H1 (cell line): Measurements from ENCODE around the gene DIAPH2.

ENCODE experiments used
- ASH2L ChIP-seq: fragments of 200-600, 300-600 bp; sonication (generic); IDR thresholded peaks from one replicate; pipeline ENCODE4 v1.7.1; 2017; ENCODE audit warnings: low read length
- BACH1 ChIP-seq: IDR thresholded peaks from 2 replicates; pipeline ENCODE4 v1.6.1; 2012; ENCODE audit warnings: low read length, improper control_type of control experiment
- CHD1 ChIP-seq: IDR thresholded peaks from 2 replicates; pipeline ENCODE4 v1.6.1; 2012; ENCODE audit warnings: low read depth, low read length, improper control_type of control experiment
- EP300 ChIP-seq, 2 experiments: IDR thresholded peaks; 1 replicate in 1 of 2; 2 replicates in 1 of 2; pipeline ENCODE4 v1.6.1; 2011 to 2012; ENCODE audit warnings: low read depth in 2 of 2, low read length in 2 of 2, mild to moderate bottlenecking in 2 of 2, borderline replicate concordance in 1 of 2, inconsistent platforms in 1 of 2, moderate library complexity in 1 of 2
- KDM1A ChIP-seq: fragments of 200-600, 300-600 bp; sonication (generic); IDR thresholded peaks from 2 replicates; pipeline ENCODE4 v1.7.1; 2016; ENCODE audit warnings: mild to moderate bottlenecking, low read length, borderline replicate concordance
- POLR2A ChIP-seq, 2 experiments: IDR thresholded peaks; 1 replicate in 1 of 2; 2 replicates in 1 of 2; pipeline ENCODE4 v1.6.1; 2011; ENCODE audit warnings: low read depth in 2 of 2, low read length in 2 of 2, mild to moderate bottlenecking in 2 of 2; ENCODE audit errors: control extremely low read depth in 1 of 2
- POLR2AphosphoS5 ChIP-seq: IDR thresholded peaks from 2 replicates; pipeline ENCODE4 v1.6.1; 2011; ENCODE audit warnings: low read depth, low read length
- RAD21 ChIP-seq, 2 experiments: IDR thresholded peaks in 1 of 2; conservative IDR thresholded peaks in 1 of 2; 2 replicates each; pipeline ENCODE4 v1.6.1; 2011; ENCODE audit warnings: low read depth in 2 of 2, low read length in 2 of 2, improper control_type of control experiment in 1 of 2, inconsistent platforms in 1 of 2, mild to moderate bottlenecking in 1 of 2, moderate library complexity in 1 of 2
- SP2 ChIP-seq: IDR thresholded peaks from 2 replicates; pipeline ENCODE4 v1.6.1; 2012; ENCODE audit warnings: mild to moderate bottlenecking, low read length, inconsistent platforms
- TAF1 ChIP-seq: IDR thresholded peaks from 2 replicates; pipeline ENCODE4 v1.6.1; 2011; ENCODE audit warnings: mild to moderate bottlenecking, low read depth, low read length
- YY1 ChIP-seq: IDR thresholded peaks from 2 replicates; pipeline ENCODE4 v1.6.1; 2011; ENCODE audit warnings: low read depth, mild to moderate bottlenecking, low read length
- ZNF274 ChIP-seq: IDR thresholded peaks from 2 replicates; pipeline ENCODE4 v1.7.0; 2012; ENCODE audit warnings: low read length, borderline replicate concordance; ENCODE audit errors: extremely low read depth
- TF ChIP-seq, protein P1 (sequence below), 3 experiments: IDR thresholded peaks; 1 replicate in 2 of 3; 2 replicates in 1 of 3; pipeline versions ENCODE4 v1.5.1 to v1.6.1; 2011; ENCODE audit warnings: low read length in 3 of 3, mild to moderate bottlenecking in 3 of 3, inconsistent platforms in 2 of 3, low read depth in 1 of 3, moderate library complexity in 1 of 3; ENCODE audit not compliant: insufficient read depth in 1 of 3; ENCODE audit errors: control extremely low read depth in 1 of 3
- TF ChIP-seq, protein P2 (sequence below): fragments of 300-600 bp; sonication (generic); IDR thresholded peaks from 2 replicates; pipeline ENCODE4 v1.7.1; 2012; ENCODE audit warnings: low read length, moderate library complexity, mild to moderate bottlenecking, inconsistent platforms; ENCODE audit not compliant: insufficient replicate concordance

DNA sequence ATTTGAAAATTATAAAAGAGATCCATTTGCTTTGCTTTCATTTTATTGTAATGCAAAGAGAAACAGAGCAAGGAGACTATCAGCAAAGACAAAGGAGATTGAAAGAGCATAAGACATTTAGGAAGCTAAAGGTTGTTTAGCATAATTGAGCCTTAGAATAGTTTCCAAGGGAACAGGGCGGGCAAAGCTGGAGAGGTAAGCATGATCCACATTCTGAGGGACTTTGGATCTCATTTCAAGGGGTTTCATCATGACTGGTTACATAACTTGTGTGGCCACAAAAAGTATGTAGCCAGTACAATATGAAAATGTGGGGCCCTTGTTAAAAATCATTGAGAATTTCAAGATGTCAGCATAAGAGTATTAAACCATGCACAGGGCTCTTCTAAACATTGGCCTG, 605.6 kb downstream of the DIAPH2 start:
- no peak for TF ChIP-seq TAF1
- TF ChIP-seq, protein P1, sequence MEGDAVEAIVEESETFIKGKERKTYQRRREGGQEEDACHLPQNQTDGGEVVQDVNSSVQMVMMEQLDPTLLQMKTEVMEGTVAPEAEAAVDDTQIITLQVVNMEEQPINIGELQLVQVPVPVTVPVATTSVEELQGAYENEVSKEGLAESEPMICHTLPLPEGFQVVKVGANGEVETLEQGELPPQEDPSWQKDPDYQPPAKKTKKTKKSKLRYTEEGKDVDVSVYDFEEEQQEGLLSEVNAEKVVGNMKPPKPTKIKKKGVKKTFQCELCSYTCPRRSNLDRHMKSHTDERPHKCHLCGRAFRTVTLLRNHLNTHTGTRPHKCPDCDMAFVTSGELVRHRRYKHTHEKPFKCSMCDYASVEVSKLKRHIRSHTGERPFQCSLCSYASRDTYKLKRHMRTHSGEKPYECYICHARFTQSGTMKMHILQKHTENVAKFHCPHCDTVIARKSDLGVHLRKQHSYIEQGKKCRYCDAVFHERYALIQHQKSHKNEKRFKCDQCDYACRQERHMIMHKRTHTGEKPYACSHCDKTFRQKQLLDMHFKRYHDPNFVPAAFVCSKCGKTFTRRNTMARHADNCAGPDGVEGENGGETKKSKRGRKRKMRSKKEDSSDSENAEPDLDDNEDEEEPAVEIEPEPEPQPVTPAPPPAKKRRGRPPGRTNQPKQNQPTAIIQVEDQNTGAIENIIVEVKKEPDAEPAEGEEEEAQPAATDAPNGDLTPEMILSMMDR (IDR thresholded peaks at IDR 0.05; ENCODE audit: control extremely low read depth in 1 of 3, insufficient read depth in 1 of 3, low read depth in 1 of 3, low read length in 3 of 3): no peak
- no peak for TF ChIP-seq YY1
- TF ChIP-seq, protein P2, sequence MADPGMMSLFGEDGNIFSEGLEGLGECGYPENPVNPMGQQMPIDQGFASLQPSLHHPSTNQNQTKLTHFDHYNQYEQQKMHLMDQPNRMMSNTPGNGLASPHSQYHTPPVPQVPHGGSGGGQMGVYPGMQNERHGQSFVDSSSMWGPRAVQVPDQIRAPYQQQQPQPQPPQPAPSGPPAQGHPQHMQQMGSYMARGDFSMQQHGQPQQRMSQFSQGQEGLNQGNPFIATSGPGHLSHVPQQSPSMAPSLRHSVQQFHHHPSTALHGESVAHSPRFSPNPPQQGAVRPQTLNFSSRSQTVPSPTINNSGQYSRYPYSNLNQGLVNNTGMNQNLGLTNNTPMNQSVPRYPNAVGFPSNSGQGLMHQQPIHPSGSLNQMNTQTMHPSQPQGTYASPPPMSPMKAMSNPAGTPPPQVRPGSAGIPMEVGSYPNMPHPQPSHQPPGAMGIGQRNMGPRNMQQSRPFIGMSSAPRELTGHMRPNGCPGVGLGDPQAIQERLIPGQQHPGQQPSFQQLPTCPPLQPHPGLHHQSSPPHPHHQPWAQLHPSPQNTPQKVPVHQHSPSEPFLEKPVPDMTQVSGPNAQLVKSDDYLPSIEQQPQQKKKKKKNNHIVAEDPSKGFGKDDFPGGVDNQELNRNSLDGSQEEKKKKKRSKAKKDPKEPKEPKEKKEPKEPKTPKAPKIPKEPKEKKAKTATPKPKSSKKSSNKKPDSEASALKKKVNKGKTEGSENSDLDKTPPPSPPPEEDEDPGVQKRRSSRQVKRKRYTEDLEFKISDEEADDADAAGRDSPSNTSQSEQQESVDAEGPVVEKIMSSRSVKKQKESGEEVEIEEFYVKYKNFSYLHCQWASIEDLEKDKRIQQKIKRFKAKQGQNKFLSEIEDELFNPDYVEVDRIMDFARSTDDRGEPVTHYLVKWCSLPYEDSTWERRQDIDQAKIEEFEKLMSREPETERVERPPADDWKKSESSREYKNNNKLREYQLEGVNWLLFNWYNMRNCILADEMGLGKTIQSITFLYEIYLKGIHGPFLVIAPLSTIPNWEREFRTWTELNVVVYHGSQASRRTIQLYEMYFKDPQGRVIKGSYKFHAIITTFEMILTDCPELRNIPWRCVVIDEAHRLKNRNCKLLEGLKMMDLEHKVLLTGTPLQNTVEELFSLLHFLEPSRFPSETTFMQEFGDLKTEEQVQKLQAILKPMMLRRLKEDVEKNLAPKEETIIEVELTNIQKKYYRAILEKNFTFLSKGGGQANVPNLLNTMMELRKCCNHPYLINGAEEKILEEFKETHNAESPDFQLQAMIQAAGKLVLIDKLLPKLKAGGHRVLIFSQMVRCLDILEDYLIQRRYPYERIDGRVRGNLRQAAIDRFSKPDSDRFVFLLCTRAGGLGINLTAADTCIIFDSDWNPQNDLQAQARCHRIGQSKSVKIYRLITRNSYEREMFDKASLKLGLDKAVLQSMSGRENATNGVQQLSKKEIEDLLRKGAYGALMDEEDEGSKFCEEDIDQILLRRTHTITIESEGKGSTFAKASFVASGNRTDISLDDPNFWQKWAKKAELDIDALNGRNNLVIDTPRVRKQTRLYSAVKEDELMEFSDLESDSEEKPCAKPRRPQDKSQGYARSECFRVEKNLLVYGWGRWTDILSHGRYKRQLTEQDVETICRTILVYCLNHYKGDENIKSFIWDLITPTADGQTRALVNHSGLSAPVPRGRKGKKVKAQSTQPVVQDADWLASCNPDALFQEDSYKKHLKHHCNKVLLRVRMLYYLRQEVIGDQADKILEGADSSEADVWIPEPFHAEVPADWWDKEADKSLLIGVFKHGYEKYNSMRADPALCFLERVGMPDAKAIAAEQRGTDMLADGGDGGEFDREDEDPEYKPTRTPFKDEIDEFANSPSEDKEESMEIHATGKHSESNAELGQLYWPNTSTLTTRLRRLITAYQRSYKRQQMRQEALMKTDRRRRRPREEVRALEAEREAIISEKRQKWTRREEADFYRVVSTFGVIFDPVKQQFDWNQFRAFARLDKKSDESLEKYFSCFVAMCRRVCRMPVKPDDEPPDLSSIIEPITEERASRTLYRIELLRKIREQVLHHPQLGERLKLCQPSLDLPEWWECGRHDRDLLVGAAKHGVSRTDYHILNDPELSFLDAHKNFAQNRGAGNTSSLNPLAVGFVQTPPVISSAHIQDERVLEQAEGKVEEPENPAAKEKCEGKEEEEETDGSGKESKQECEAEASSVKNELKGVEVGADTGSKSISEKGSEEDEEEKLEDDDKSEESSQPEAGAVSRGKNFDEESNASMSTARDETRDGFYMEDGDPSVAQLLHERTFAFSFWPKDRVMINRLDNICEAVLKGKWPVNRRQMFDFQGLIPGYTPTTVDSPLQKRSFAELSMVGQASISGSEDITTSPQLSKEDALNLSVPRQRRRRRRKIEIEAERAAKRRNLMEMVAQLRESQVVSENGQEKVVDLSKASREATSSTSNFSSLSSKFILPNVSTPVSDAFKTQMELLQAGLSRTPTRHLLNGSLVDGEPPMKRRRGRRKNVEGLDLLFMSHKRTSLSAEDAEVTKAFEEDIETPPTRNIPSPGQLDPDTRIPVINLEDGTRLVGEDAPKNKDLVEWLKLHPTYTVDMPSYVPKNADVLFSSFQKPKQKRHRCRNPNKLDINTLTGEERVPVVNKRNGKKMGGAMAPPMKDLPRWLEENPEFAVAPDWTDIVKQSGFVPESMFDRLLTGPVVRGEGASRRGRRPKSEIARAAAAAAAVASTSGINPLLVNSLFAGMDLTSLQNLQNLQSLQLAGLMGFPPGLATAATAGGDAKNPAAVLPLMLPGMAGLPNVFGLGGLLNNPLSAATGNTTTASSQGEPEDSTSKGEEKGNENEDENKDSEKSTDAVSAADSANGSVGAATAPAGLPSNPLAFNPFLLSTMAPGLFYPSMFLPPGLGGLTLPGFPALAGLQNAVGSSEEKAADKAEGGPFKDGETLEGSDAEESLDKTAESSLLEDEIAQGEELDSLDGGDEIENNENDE: no peak
- no peak for TF ChIP-seq SP2
- no peak for TF ChIP-seq BACH1
- TF ChIP-seq KDM1A: no peak
- no peak for TF ChIP-seq CHD1
- no peak for TF ChIP-seq POLR2A (IDR thresholded peaks at IDR 0.05; ENCODE audit: control extremely low read depth in 1 of 2, low read depth in 2 of 2, low read length in 2 of 2)
- no peak for TF ChIP-seq POLR2AphosphoS5
- no peak for TF ChIP-seq RAD21 (IDR thresholded peaks at IDR 0.05 in 1 of 2, conservative IDR thresholded peaks at IDR 0.05 in 1 of 2; ENCODE audit: low read depth in 2 of 2, low read length in 2 of 2)
- no peak for TF ChIP-seq EP300 (IDR thresholded peaks at IDR 0.05; ENCODE audit: borderline replicate concordance in 1 of 2, low read depth in 2 of 2, low read length in 2 of 2)
- TF ChIP-seq ZNF274: no peak
- TF ChIP-seq ASH2L: no peak
